ENCODE data around the gene ANKRD13B.

GRCh38 chr17:29616300-29617048, 23.5 kb downstream of the ANKRD13B start:
- TF ChIP-seq POLR2A (IDR thresholded peaks at IDR 0.05) (no peak), EP300 (IDR thresholded peaks at IDR 0.05) (no peak)
- TF ChIP-seq, protein P1, sequence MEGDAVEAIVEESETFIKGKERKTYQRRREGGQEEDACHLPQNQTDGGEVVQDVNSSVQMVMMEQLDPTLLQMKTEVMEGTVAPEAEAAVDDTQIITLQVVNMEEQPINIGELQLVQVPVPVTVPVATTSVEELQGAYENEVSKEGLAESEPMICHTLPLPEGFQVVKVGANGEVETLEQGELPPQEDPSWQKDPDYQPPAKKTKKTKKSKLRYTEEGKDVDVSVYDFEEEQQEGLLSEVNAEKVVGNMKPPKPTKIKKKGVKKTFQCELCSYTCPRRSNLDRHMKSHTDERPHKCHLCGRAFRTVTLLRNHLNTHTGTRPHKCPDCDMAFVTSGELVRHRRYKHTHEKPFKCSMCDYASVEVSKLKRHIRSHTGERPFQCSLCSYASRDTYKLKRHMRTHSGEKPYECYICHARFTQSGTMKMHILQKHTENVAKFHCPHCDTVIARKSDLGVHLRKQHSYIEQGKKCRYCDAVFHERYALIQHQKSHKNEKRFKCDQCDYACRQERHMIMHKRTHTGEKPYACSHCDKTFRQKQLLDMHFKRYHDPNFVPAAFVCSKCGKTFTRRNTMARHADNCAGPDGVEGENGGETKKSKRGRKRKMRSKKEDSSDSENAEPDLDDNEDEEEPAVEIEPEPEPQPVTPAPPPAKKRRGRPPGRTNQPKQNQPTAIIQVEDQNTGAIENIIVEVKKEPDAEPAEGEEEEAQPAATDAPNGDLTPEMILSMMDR (IDR thresholded peaks at IDR 0.05) = no peak
